ENCODE measurements around the gene NUP35.
"Not testable (repeated sequence)": the region's sequence is repeated elsewhere in the genome, so short reads cannot be mapped to it uniquely, and the experiment has no call there.

The NUP35 gene

GRCh38 chr2:183148955-183149354, 24.7 kb downstream of the NUP35 start:
- DNase-seq, result no peak

GRCh38 chr2:183149489-183149888, 25.2 kb downstream of the NUP35 start:
- DNase-seq, result no peak

GRCh38 chr2:183152280-183152679, 28.0 kb downstream of the NUP35 start:
- not testable (repeated sequence) for DNase-seq

- DNase-seq, result no peak
Measured at GRCh38 chr2:183153967-183154366, 29.7 kb downstream of the NUP35 start.

- not testable (repeated sequence) for DNase-seq
Measured at GRCh38 chr2:183154772-183155171, 30.5 kb downstream of the NUP35 start.

- no peak for DNase-seq
Measured at GRCh38 chr2:183157131-183157530, 32.9 kb downstream of the NUP35 start.

- DNase-seq, result no peak
Measured at GRCh38 chr2:183162362-183162761, 38.1 kb downstream of the NUP35 start.

- DNase-seq, result no peak
Measured at GRCh38 chr2:183163821-183164649, 39.8 kb downstream of the NUP35 start.

GRCh38 chr2:183164650-183165015, 40.4 kb downstream of the NUP35 start:
- no peak for DNase-seq

- no peak for DNase-seq
Measured at GRCh38 chr2:183166210-183166609, 42.0 kb downstream of the NUP35 start.

GRCh38 chr2:183166976-183167375, 42.7 kb downstream of the NUP35 start:
- DNase-seq, result not testable (repeated sequence)

- DNase-seq, result no peak
Measured at GRCh38 chr2:183172220-183172887, 48.1 kb downstream of the NUP35 start.

- DNase-seq, result no peak
Measured at GRCh38 chr2:183179156-183179555, 54.9 kb downstream of the NUP35 start.

- no peak for DNase-seq
Measured at GRCh38 chr2:183185534-183185933, 61.3 kb downstream of the NUP35 start.

- no peak for DNase-seq
Measured at GRCh38 chr2:183186296-183186695, 62.1 kb downstream of the NUP35 start.

GRCh38 chr2:183186766-183187165, 62.5 kb downstream of the NUP35 start:
- DNase-seq, result no peak

- DNase-seq, result no peak
Measured at GRCh38 chr2:183192343-183192742, 68.1 kb downstream of the NUP35 start.

GRCh38 chr2:183193904-183194303, 69.7 kb downstream of the NUP35 start:
- DNase-seq, result no peak

- no peak for DNase-seq
Measured at GRCh38 chr2:183195397-183195796, 71.2 kb downstream of the NUP35 start.

GRCh38 chr2:183195998-183196409, 71.8 kb downstream of the NUP35 start:
- DNase-seq, result no peak

GRCh38 chr2:183204397-183204796, 80.2 kb downstream of the NUP35 start:
- no peak for DNase-seq

GRCh38 chr2:183207110-183207509, 82.9 kb downstream of the NUP35 start:
- no peak for DNase-seq

GRCh38 chr2:183209395-183210028, 85.3 kb downstream of the NUP35 start:
- DNase-seq, result no peak

Data from COR-L47 (cell line).